H9 (cell line): ENCODE data around the gene DHX58. TPM values are rescaled to one million over a fixed set of nuclear protein-coding genes. Genes with fewer than 3 reads are reported as not detected.

Experiments used
- DNase-seq: peaks from one replicate; pipeline ENCODE4 v3.0.0-alpha.2; 2017
- H2AFZ ChIP-seq: one replicate; pipeline ENCODE4 v1.6.1; 2013; ENCODE audit warnings: mild to moderate bottlenecking, low read length, control low read depth, moderate library complexity
- H2AK5ac ChIP-seq: 2 replicates; pipeline ENCODE4 v1.6.1; 2013; ENCODE audit warnings: low read length, control low read depth, mixed read lengths; ENCODE audit not compliant: insufficient read length
- H2BK120ac ChIP-seq: one replicate; pipeline ENCODE4 v1.6.1; 2013; ENCODE audit warnings: low read depth, mild to moderate bottlenecking, low read length, control low read depth, inconsistent platforms; ENCODE audit not compliant: poor library complexity, severe bottlenecking
- H2BK12ac ChIP-seq: 2 replicates; pipeline ENCODE4 v1.6.1; 2013; ENCODE audit warnings: low read length, control low read depth, mixed read lengths, low read depth; ENCODE audit not compliant: insufficient read length
- H2BK15ac ChIP-seq: 2 replicates; pipeline ENCODE4 v1.6.1; 2013; ENCODE audit warnings: low read depth, low read length, control low read depth
- H2BK20ac ChIP-seq: one replicate; pipeline ENCODE4 v1.6.1; 2013; ENCODE audit warnings: low read depth, mild to moderate bottlenecking, low read length, control low read depth, inconsistent platforms; ENCODE audit not compliant: poor library complexity, severe bottlenecking
- H2BK5ac ChIP-seq: 2 replicates; pipeline ENCODE4 v1.6.1; 2013; ENCODE audit warnings: low read length, control low read depth, mixed read lengths; ENCODE audit not compliant: insufficient read length
- H3K14ac ChIP-seq: 2 replicates; pipeline ENCODE4 v1.6.1; 2013; ENCODE audit warnings: low read length, control low read depth; ENCODE audit not compliant: insufficient read depth
- H3K18ac ChIP-seq: 2 replicates; pipeline ENCODE4 v1.6.1; 2013; ENCODE audit warnings: low read depth, mild to moderate bottlenecking, mixed read lengths, low read length, control low read depth; ENCODE audit not compliant: insufficient read length
- H3K23ac ChIP-seq: 2 replicates; pipeline ENCODE4 v1.6.1; 2013; ENCODE audit warnings: low read length, control low read depth, mixed read lengths, low read depth; ENCODE audit not compliant: insufficient read length
- H3K23me2 ChIP-seq: 2 replicates; pipeline ENCODE4 v1.6.1; 2013; ENCODE audit warnings: low read depth, mild to moderate bottlenecking, mixed read lengths, low read length, control low read depth; ENCODE audit not compliant: insufficient read length, poor library complexity, severe bottlenecking
- H3K27ac ChIP-seq: 2 replicates; pipeline ENCODE4 v1.5.1; 2013; ENCODE audit warnings: low read length, control low read depth, mixed read lengths, low read depth; ENCODE audit not compliant: insufficient read length
- H3K27me3 ChIP-seq: 2 replicates; pipeline ENCODE4 v1.6.1; 2013; ENCODE audit warnings: low read length, control low read depth, inconsistent platforms; ENCODE audit not compliant: insufficient read depth
- H3K4ac ChIP-seq: 2 replicates; pipeline ENCODE4 v1.6.1; 2013; ENCODE audit warnings: low read depth, mild to moderate bottlenecking, control low read depth, inconsistent platforms, low read length, moderate library complexity
- H3K4me1 ChIP-seq: 2 replicates; pipeline ENCODE4 v1.6.1; 2013; ENCODE audit warnings: low read length, control low read depth, inconsistent platforms; ENCODE audit not compliant: insufficient read depth
- H3K4me2 ChIP-seq: 2 replicates; pipeline ENCODE4 v1.6.1; 2013; ENCODE audit warnings: low read length, control low read depth, mixed read lengths; ENCODE audit not compliant: insufficient read length, insufficient read depth
- H3K56ac ChIP-seq: 2 replicates; pipeline ENCODE4 v1.6.1; 2013; ENCODE audit warnings: low read depth, mild to moderate bottlenecking, mixed read lengths, low read length, control low read depth; ENCODE audit not compliant: insufficient read length
- H3K79me1 ChIP-seq: 2 replicates; pipeline ENCODE4 v1.6.1; 2013; ENCODE audit warnings: low read depth, mild to moderate bottlenecking, moderate library complexity, low read length, control low read depth, inconsistent platforms; ENCODE audit not compliant: insufficient read depth, poor library complexity, severe bottlenecking
- H3K79me2 ChIP-seq: 2 replicates; pipeline ENCODE4 v1.6.1; 2013; ENCODE audit warnings: low read length, control low read depth, inconsistent platforms; ENCODE audit not compliant: insufficient read depth
- H3K9ac ChIP-seq: 2 replicates; pipeline ENCODE4 v1.6.1; 2013; ENCODE audit warnings: low read length, control low read depth, mixed read lengths; ENCODE audit not compliant: insufficient read length; ENCODE audit errors: extremely low read depth
- H3K9me3 ChIP-seq: one replicate; pipeline ENCODE4 v1.6.1; 2013; ENCODE audit warnings: low read depth, low read length, inconsistent platforms; ENCODE audit not compliant: control insufficient read depth
- H3T11ph ChIP-seq: one replicate; pipeline ENCODE4 v1.6.1; 2013; ENCODE audit warnings: mild to moderate bottlenecking, low read length, control low read depth, inconsistent platforms
- H4K20me1 ChIP-seq: one replicate; pipeline ENCODE4 v1.6.1; 2013; ENCODE audit not compliant: control insufficient read depth, insufficient read length, insufficient read depth
- H4K5ac ChIP-seq: 2 replicates; pipeline ENCODE4 v1.6.1; 2013; ENCODE audit warnings: low read depth, mild to moderate bottlenecking, mixed read lengths, low read length, control low read depth; ENCODE audit not compliant: insufficient read length
- H4K8ac ChIP-seq: replicated peaks from 2 replicates; pipeline ENCODE4 v1.6.1; 2013; ENCODE audit warnings: low read length, control low read depth, mixed read lengths, low read depth; ENCODE audit not compliant: insufficient read length
- H4K91ac ChIP-seq: 2 replicates; pipeline ENCODE4 v1.6.1; 2013; ENCODE audit warnings: low read depth, mild to moderate bottlenecking, moderate library complexity, mixed read lengths, low read length, control low read depth; ENCODE audit not compliant: insufficient read length
- H3K27ac Mint-ChIP-seq, 3 experiments: 2 replicates in 2 of 3; 3 replicates in 1 of 3; pipeline ENCODE4 v1.8.0; 2020 to 2021; ENCODE audit warnings: mixed read lengths in 3 of 3, mild to moderate bottlenecking in 1 of 3, moderate library complexity in 1 of 3
- H3K27me3 Mint-ChIP-seq: 2 replicates; pipeline ENCODE4 v1.8.0; 2021; ENCODE audit warnings: low read depth, mild to moderate bottlenecking, moderate library complexity, mixed read lengths
- H3K36me3 Mint-ChIP-seq, 3 experiments: 2 replicates in 2 of 3; 3 replicates in 1 of 3; pipeline ENCODE4 v1.8.0; 2020 to 2021; ENCODE audit warnings: low read depth in 3 of 3, mixed read lengths in 3 of 3; ENCODE audit not compliant: insufficient read depth in 1 of 3
- H3K4me1 Mint-ChIP-seq, 2 experiments: 2 replicates each; pipeline ENCODE4 v1.8.0; 2020; ENCODE audit warnings: mixed read lengths in 2 of 2
- H3K4me3 Mint-ChIP-seq, 2 experiments: 2 replicates in 1 of 2; 3 replicates in 1 of 2; pipeline ENCODE4 v1.8.0; 2020 to 2021; ENCODE audit warnings: mild to moderate bottlenecking in 2 of 2, mixed read lengths in 2 of 2, moderate library complexity in 1 of 2
- H3K9me3 Mint-ChIP-seq, 2 experiments: 2 replicates in 1 of 2; 3 replicates in 1 of 2; pipeline ENCODE4 v1.8.0; 2020; ENCODE audit warnings: mild to moderate bottlenecking in 2 of 2, mixed read lengths in 2 of 2, moderate library complexity in 1 of 2
- WGBS: extraction: QIAGEN DNeasy Blood & Tissue Kit; methylation state at CpG from one replicate; pipeline ENCODE4 v1.1.7; 2013; ENCODE audit warnings: missing lambda C conversion rate, low lambda C conversion rate, mixed read lengths; ENCODE audit not compliant: insufficient read length; ENCODE audit errors: extremely low coverage; 5-methylcytosine and 5-hydroxymethylcytosine counted together
- total RNA-seq: library from RNA; stranded (reverse); gene quantifications from 2 replicates; pipeline ENCODE4 v1.2.1, GENCODE V29; 2021
- TF ChIP-seq, protein P1 (sequence below): fragments of 200-600 bp; sonication (generic); conservative IDR thresholded peaks from 3 replicates; pipeline ENCODE4 v1.8.0; 2021; ENCODE audit warnings: antibody characterized with exemption, mild to moderate bottlenecking

The DHX58 gene
- total RNA-seq, 1 experiment from 2014 or later = 3.9 TPM

GRCh38 chr17:42126836-42127235 lies 14.3 kb upstream of the DHX58 start:
- Histone ChIP-seq H2BK120ac (no peak overlapping the region), H2BK12ac (no peak overlapping the region), H3K79me1 (no peaks in the 10 kb centered on the region), H3K79me2 (no peaks in the 10 kb centered on the region), H3T11ph (no peak overlapping the region), H2AFZ (no peak overlapping the region), H3K56ac (no peak overlapping the region), H3K27ac (no peak overlapping the region), H3K27me3 (peaks cover 2% of the 10 kb centered on the region; the same call in 1 of the 2 replicates), H4K8ac (no peak overlapping the region), H3K4ac (no peak overlapping the region), H3K9ac (no peak overlapping the region), H4K20me1 (no peaks in the 10 kb centered on the region), H4K91ac (no peak overlapping the region), H3K4me1 (no peaks in the 10 kb centered on the region), H2BK5ac (no peak overlapping the region), H2AK5ac (no peak overlapping the region), H3K18ac (no peak overlapping the region), H2BK20ac (no peak overlapping the region), H3K23me2 (no peaks in the 10 kb centered on the region), H3K4me2 (no peak overlapping the region), H3K23ac (no peak overlapping the region), H4K5ac (no peak overlapping the region), H3K9me3 (no peaks in the 10 kb centered on the region), H3K14ac (no peak overlapping the region), H2BK15ac (no peak overlapping the region)
- no peak overlapping the region for H3K27ac Mint-ChIP-seq
- peaks cover 20 to 72% (median 54%) of the 10 kb centered on the region in 3 experiments; a peak in 6 of 7 replicates for H3K36me3 Mint-ChIP-seq
- WGBS = no CpG with 5 or more reads among the region's 3 CpGs
- H3K4me3 Mint-ChIP-seq = no peak overlapping the region
- TF ChIP-seq, protein P1, sequence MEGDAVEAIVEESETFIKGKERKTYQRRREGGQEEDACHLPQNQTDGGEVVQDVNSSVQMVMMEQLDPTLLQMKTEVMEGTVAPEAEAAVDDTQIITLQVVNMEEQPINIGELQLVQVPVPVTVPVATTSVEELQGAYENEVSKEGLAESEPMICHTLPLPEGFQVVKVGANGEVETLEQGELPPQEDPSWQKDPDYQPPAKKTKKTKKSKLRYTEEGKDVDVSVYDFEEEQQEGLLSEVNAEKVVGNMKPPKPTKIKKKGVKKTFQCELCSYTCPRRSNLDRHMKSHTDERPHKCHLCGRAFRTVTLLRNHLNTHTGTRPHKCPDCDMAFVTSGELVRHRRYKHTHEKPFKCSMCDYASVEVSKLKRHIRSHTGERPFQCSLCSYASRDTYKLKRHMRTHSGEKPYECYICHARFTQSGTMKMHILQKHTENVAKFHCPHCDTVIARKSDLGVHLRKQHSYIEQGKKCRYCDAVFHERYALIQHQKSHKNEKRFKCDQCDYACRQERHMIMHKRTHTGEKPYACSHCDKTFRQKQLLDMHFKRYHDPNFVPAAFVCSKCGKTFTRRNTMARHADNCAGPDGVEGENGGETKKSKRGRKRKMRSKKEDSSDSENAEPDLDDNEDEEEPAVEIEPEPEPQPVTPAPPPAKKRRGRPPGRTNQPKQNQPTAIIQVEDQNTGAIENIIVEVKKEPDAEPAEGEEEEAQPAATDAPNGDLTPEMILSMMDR = no peak
- no peaks in the 10 kb centered on the region for H3K27me3 Mint-ChIP-seq
- no peak for DNase-seq
- H3K9me3 Mint-ChIP-seq = no peaks in the 10 kb centered on the region
- peaks cover 16 to 21% of the 10 kb centered on the region in 2 experiments for H3K4me1 Mint-ChIP-seq
